Measurements from ENCODE around the gene SOS1. TPM values are rescaled to one million over a fixed set of nuclear protein-coding genes. Genes with fewer than 3 reads are reported as not detected.

Gene SOS1
- polyA plus RNA-seq, 1 of the 3 experiments (the other 2 are of a cell fraction) = 12.8 TPM

DNA sequence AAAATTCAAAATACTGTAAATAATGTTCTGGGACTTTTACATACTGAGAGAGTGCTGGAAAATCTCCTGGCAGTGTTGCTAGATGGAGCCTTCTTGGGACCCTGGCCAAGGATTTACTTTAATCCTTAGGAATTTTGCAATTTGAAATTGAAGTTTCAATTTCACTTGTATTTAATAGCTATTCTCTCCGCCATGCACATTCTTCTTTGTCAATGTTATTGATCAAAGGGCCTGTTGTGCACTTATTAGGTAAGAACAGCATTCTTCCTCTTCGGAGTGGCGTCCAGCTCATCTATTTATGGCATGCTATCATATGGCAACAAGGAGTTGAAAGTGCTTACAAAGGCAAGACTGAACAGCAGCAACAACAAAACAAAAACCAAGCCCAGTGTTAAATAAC lies 40.1 kb upstream of the SOS1 start:
- no peaks in the 10 kb centered on the region for H4K20me1 ChIP-seq (ENCODE audit: insufficient read depth)
- no peaks in the 10 kb centered on the region for H3K79me2 ChIP-seq (ENCODE audit: insufficient read depth)
- H3K4me3 ChIP-seq (ENCODE audit: low read depth in 2 of 2, low read length in 1 of 2) = no peak overlapping the region
- H3K27ac ChIP-seq (ENCODE audit: low read depth in 2 of 2, low read length in 1 of 2) = no peak overlapping the region
- no peak overlapping the region for H2AFZ ChIP-seq (ENCODE audit: low read depth)
- WGBS (ENCODE audit: low lambda C conversion rate) = 92% methylated on average over 3 of the region's 3 CpGs
- H3F3A ChIP-seq (replicated peaks; ENCODE audit: insufficient read depth) = no peaks in the 10 kb centered on the region
- H3K36me3 ChIP-seq (replicated peaks in 1 of 2; ENCODE audit: control insufficient read depth in 1 of 2, insufficient read depth in 2 of 2, low read length in 1 of 2) = no peaks in the 10 kb centered on the region
- no peaks in the 10 kb centered on the region for H3K9me3 ChIP-seq
- no peaks in the 10 kb centered on the region for H3K9me2 ChIP-seq
- ChIA-PET POLR2A (no interaction called here), CTCF (interaction anchor here (0.9 to 1.9 kb wide), 3 partner anchors 18 to 213 kb away, joined by 3 to 6 read pairs (median 4); no protein-coding TSS in a partner anchor)
- no peak for DNase-seq
- no peak overlapping the region for H3K4me2 ChIP-seq
- no peaks in the 10 kb centered on the region for H3K4me1 ChIP-seq (ENCODE audit: control insufficient read depth in 1 of 2, insufficient read depth in 2 of 2, low read depth in 1 of 2, low read length in 1 of 2)
- TF ChIP-seq RXRA (IDR thresholded peaks at IDR 0.05; ENCODE audit: borderline replicate concordance, low read depth) = no peak
- TF ChIP-seq TEAD4 (IDR thresholded peaks at IDR 0.05; ENCODE audit: borderline replicate concordance, insufficient read depth) = no peak
- H3K9ac ChIP-seq = no peak overlapping the region
- H3K27me3 ChIP-seq (ENCODE audit: insufficient read depth) = no peaks in the 10 kb centered on the region

DNA sequence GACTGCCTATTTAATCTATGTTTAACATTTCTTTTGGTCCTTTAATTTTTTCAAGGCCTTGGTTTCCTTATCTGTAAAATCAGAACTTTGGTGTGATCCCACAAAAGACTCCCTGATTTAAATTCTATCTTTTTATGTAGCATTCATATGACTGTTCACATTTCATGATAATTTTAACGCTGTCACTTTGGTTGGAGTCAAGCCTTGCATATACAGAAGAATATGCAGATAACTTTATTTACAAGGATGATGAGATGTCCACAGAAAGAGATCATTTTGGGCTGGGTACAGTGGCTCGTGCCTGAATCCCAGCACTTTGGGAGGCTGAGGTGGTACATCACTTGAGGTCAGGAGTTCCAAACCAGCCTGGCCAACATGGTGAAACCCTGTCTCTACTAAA lies 38.4 kb upstream of the SOS1 start:
- Histone ChIP-seq H3K27me3 (ENCODE audit: insufficient read depth) (no peaks in the 10 kb centered on the region), H3K79me2 (ENCODE audit: insufficient read depth) (no peaks in the 10 kb centered on the region), H3K36me3 (replicated peaks in 1 of 2; ENCODE audit: control insufficient read depth in 1 of 2, insufficient read depth in 2 of 2, low read length in 1 of 2) (no peaks in the 10 kb centered on the region), H3F3A (replicated peaks; ENCODE audit: insufficient read depth) (no peaks in the 10 kb centered on the region), H3K9me2 (no peaks in the 10 kb centered on the region), H3K4me2 (no peak overlapping the region), H3K27ac (ENCODE audit: low read depth in 2 of 2, low read length in 1 of 2) (no peak overlapping the region), H3K9me3 (no peaks in the 10 kb centered on the region), H3K4me3 (ENCODE audit: low read depth in 2 of 2, low read length in 1 of 2) (no peak overlapping the region), H3K4me1 (ENCODE audit: control insufficient read depth in 1 of 2, insufficient read depth in 2 of 2, low read depth in 1 of 2, low read length in 1 of 2) (no peaks in the 10 kb centered on the region), H3K9ac (no peak overlapping the region), H2AFZ (ENCODE audit: low read depth) (no peak overlapping the region), H4K20me1 (ENCODE audit: insufficient read depth) (no peaks in the 10 kb centered on the region)
- 78% methylated on average over 2 of the region's 2 CpGs for WGBS (ENCODE audit: low lambda C conversion rate)
- no peak for TF ChIP-seq JUND (IDR thresholded peaks at IDR 0.05)
- POLR2A ChIA-PET = no interaction called here
- no peak for DNase-seq
- CTCF ChIA-PET = no interaction called here

DNA sequence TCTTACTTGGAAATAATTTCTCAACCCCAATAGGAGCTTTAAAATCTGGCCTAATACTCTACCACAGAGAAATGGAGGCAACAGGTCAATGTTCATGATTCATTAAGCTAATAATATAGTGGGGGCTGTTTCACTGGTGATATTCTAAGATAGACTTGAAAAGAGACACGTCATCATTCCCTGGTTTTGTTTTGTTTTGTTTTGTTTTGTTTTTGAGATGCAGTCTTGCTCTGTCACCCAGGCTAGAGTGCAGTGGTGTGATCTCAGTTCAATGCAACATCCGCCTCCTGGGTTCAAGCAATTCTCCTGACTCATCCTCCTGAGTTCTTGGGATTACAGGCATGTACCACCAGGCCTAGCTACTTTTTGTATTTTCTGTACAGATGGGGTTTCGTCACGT lies 37.5 kb upstream of the SOS1 start:
- no peak for DNase-seq

More for the DNA sequence above, 37.5 kb upstream of the SOS1 start:
- Histone ChIP-seq H3K9me2 (no peaks in the 10 kb centered on the region), H3F3A (replicated peaks; ENCODE audit: insufficient read depth) (no peaks in the 10 kb centered on the region), H3K27me3 (ENCODE audit: insufficient read depth) (no peaks in the 10 kb centered on the region), H3K79me2 (ENCODE audit: insufficient read depth) (no peaks in the 10 kb centered on the region), H3K27ac (ENCODE audit: low read depth in 2 of 2, low read length in 1 of 2) (no peak overlapping the region), H2AFZ (ENCODE audit: low read depth) (no peak overlapping the region), H3K9ac (no peak overlapping the region), H4K20me1 (ENCODE audit: insufficient read depth) (no peaks in the 10 kb centered on the region), H3K36me3 (replicated peaks in 1 of 2; ENCODE audit: control insufficient read depth in 1 of 2, insufficient read depth in 2 of 2, low read length in 1 of 2) (no peaks in the 10 kb centered on the region), H3K4me3 (ENCODE audit: low read depth in 2 of 2, low read length in 1 of 2) (no peak overlapping the region), H3K9me3 (no peaks in the 10 kb centered on the region), H3K4me2 (no peak overlapping the region), H3K4me1 (ENCODE audit: control insufficient read depth in 1 of 2, insufficient read depth in 2 of 2, low read depth in 1 of 2, low read length in 1 of 2) (no peaks in the 10 kb centered on the region)
- WGBS (ENCODE audit: low lambda C conversion rate) = 87% methylated on average over 4 of the region's 4 CpGs
- CTCF ChIA-PET = interaction anchor here (1.2 to 1.3 kb wide), 2 partner anchors 10 to 210 kb away, joined by 3 to 4 read pairs; no protein-coding TSS in a partner anchor
- TF ChIP-seq, protein P1, sequence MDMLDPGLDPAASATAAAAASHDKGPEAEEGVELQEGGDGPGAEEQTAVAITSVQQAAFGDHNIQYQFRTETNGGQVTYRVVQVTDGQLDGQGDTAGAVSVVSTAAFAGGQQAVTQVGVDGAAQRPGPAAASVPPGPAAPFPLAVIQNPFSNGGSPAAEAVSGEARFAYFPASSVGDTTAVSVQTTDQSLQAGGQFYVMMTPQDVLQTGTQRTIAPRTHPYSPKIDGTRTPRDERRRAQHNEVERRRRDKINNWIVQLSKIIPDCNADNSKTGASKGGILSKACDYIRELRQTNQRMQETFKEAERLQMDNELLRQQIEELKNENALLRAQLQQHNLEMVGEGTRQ (IDR thresholded peaks at IDR 0.05; ENCODE audit: borderline replicate concordance, low read depth, low read length) = no peak
- TF ChIP-seq EP300 (IDR thresholded peaks at IDR 0.05; ENCODE audit: borderline replicate concordance in 1 of 2, low read depth in 1 of 2, low read length in 1 of 2) = no peak
- no peak for TF ChIP-seq SIN3A (IDR thresholded peaks at IDR 0.05; ENCODE audit: borderline replicate concordance, low read depth, low read length)
- no peak for TF ChIP-seq GABPA (IDR thresholded peaks at IDR 0.05; ENCODE audit: low read depth)
- TF ChIP-seq CHD2 (IDR thresholded peaks at IDR 0.05; ENCODE audit: low read length, partially characterized antibody) = no peak
- no peak for TF ChIP-seq JUND (IDR thresholded peaks at IDR 0.05)
- no peak for TF ChIP-seq POLR2AphosphoS5 (IDR thresholded peaks at IDR 0.05; ENCODE audit: low read depth, low read length)
- TF ChIP-seq MEF2A (IDR thresholded peaks at IDR 0.05; ENCODE audit: borderline replicate concordance, low read depth) = no peak
- TF ChIP-seq EZH2phosphoT487 (IDR thresholded peaks at IDR 0.05; ENCODE audit: borderline replicate concordance, low read depth) = no peak
- no peak for TF ChIP-seq FOXM1 (IDR thresholded peaks at IDR 0.05; ENCODE audit: low read depth)
- no peak for TF ChIP-seq TCF12 (IDR thresholded peaks at IDR 0.05)
- TF ChIP-seq FOSL2 (IDR thresholded peaks at IDR 0.05; ENCODE audit: borderline replicate concordance, low read depth) = no peak
- no peak for TF ChIP-seq MXI1 (IDR thresholded peaks at IDR 0.05; ENCODE audit: low read depth, low read length)
- TF ChIP-seq, protein P2, sequence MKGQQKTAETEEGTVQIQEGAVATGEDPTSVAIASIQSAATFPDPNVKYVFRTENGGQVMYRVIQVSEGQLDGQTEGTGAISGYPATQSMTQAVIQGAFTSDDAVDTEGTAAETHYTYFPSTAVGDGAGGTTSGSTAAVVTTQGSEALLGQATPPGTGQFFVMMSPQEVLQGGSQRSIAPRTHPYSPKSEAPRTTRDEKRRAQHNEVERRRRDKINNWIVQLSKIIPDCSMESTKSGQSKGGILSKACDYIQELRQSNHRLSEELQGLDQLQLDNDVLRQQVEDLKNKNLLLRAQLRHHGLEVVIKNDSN (IDR thresholded peaks at IDR 0.05; ENCODE audit: borderline replicate concordance, low read depth) = no peak
- no peak for TF ChIP-seq RAD21 (IDR thresholded peaks at IDR 0.05; ENCODE audit: low read length)
- TF ChIP-seq, protein P3, sequence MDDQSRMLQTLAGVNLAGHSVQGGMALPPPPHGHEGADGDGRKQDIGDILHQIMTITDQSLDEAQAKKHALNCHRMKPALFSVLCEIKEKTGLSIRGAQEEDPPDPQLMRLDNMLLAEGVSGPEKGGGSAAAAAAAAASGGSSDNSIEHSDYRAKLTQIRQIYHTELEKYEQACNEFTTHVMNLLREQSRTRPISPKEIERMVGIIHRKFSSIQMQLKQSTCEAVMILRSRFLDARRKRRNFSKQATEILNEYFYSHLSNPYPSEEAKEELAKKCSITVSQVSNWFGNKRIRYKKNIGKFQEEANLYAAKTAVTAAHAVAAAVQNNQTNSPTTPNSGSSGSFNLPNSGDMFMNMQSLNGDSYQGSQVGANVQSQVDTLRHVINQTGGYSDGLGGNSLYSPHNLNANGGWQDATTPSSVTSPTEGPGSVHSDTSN (IDR thresholded peaks at IDR 0.05) = no peak
- POLR2A ChIA-PET = no interaction called here
